GM12878 (cell line): ENCODE data around the gene PSORS1C1. TPM values are rescaled to one million over a fixed set of nuclear protein-coding genes. Genes with fewer than 3 reads are reported as not detected.

Experiments used
- ASH2L ChIP-seq: fragments of 300-600, 200-600 bp; sonication (generic); IDR thresholded peaks from 2 replicates; pipeline ENCODE4 v1.6.1; 2017; ENCODE audit warnings: low read depth, mild to moderate bottlenecking, borderline replicate concordance
- BMI1 ChIP-seq: fragments of 450-650 bp; IDR thresholded peaks from 2 replicates; pipeline ENCODE4 v1.6.1; 2016; ENCODE audit warnings: mild to moderate bottlenecking, moderate library complexity, borderline replicate concordance
- CBX5 ChIP-seq: sonication (generic); IDR thresholded peaks from 2 replicates; pipeline ENCODE4 v1.6.1; 2016; ENCODE audit warnings: low read depth, moderate library complexity, mild to moderate bottlenecking, inconsistent platforms
- CHD2 ChIP-seq: IDR thresholded peaks from 2 replicates; pipeline ENCODE4 v1.6.1; 2011; ENCODE audit warnings: low read depth, low read length, improper control_type of control experiment, borderline replicate concordance
- CREB1 ChIP-seq: IDR thresholded peaks from 2 replicates; pipeline ENCODE4 v1.6.1; 2012; ENCODE audit warnings: low read depth, mild to moderate bottlenecking, inconsistent platforms
- CREM ChIP-seq: IDR thresholded peaks from 2 replicates; pipeline ENCODE4 v1.6.1; 2014; ENCODE audit warnings: antibody characterized with exemption, low read depth
- DPF2 ChIP-seq: fragments of 450-650 bp; IDR thresholded peaks from 2 replicates; pipeline ENCODE4 v1.6.1; 2017; ENCODE audit warnings: mild to moderate bottlenecking
- EGR1 ChIP-seq, 2 experiments: IDR thresholded peaks; 1 replicate in 1 of 2; 2 replicates in 1 of 2; pipeline ENCODE4 v1.6.1; 2011 to 2012; ENCODE audit warnings: low read depth in 2 of 2, low read length in 2 of 2, borderline replicate concordance in 1 of 2, mild to moderate bottlenecking in 1 of 2, moderate library complexity in 1 of 2
- FOS ChIP-seq: IDR thresholded peaks from 3 replicates; pipeline ENCODE4 v1.6.1; 2011; ENCODE audit warnings: borderline replicate concordance; ENCODE audit not compliant: insufficient read length; ENCODE audit errors: extremely low read depth
- IRF4 ChIP-seq: IDR thresholded peaks from 2 replicates; pipeline ENCODE4 v1.6.1; 2011; ENCODE audit warnings: low read depth, low read length
- MEF2A ChIP-seq: IDR thresholded peaks from 2 replicates; pipeline ENCODE4 v1.6.1; 2011; ENCODE audit warnings: low read depth, mild to moderate bottlenecking, low read length, moderate library complexity; ENCODE audit not compliant: insufficient read depth
- NBN ChIP-seq: fragments of 450-650 bp; IDR thresholded peaks from 2 replicates; pipeline ENCODE4 v1.6.1; 2016
- NFIC ChIP-seq: IDR thresholded peaks from 2 replicates; pipeline ENCODE4 v1.6.1; 2012; ENCODE audit warnings: low read depth, mild to moderate bottlenecking, inconsistent platforms, low read length, moderate library complexity
- NFYB ChIP-seq: IDR thresholded peaks from 2 replicates; pipeline ENCODE4 v1.6.1; 2011; ENCODE audit warnings: low read depth, mild to moderate bottlenecking, low read length, improper control_type of control experiment, moderate library complexity; ENCODE audit not compliant: insufficient read depth
- NRF1 ChIP-seq: conservative IDR thresholded peaks from 2 replicates; pipeline ENCODE4 v1.6.1; 2011; ENCODE audit warnings: mild to moderate bottlenecking, low read depth, low read length, improper control_type of control experiment
- PML ChIP-seq: IDR thresholded peaks from 2 replicates; pipeline ENCODE4 v1.6.1; 2012; ENCODE audit warnings: low read length, inconsistent platforms
- PRDM15 ChIP-seq: fragments of 450-650 bp; formaldehyde crosslinking; IDR thresholded peaks from 2 replicates; pipeline ENCODE4 v1.4.0; 2020; ENCODE audit warnings: mild to moderate bottlenecking, moderate library complexity
- RAD51 ChIP-seq: fragments of 450-650 bp; IDR thresholded peaks from 2 replicates; pipeline ENCODE4 v1.6.1; 2016; ENCODE audit warnings: moderate library complexity, mild to moderate bottlenecking, inconsistent platforms
- SMC3 ChIP-seq: IDR thresholded peaks from 2 replicates; pipeline ENCODE4 v1.6.1; 2011; ENCODE audit warnings: low read length, improper control_type of control experiment, borderline replicate concordance
- SP1 ChIP-seq: IDR thresholded peaks from one replicate; pipeline ENCODE4 v1.6.1; 2011; ENCODE audit warnings: low read depth, low read length
- SPI1 ChIP-seq: IDR thresholded peaks from 2 replicates; pipeline ENCODE4 v1.6.1; 2011; ENCODE audit warnings: low read depth, mild to moderate bottlenecking, low read length, moderate library complexity, borderline replicate concordance; ENCODE audit not compliant: insufficient read depth
- ZBTB11 ChIP-seq: fragments of 450-650 bp; formaldehyde crosslinking; IDR thresholded peaks from 2 replicates; pipeline ENCODE4 v1.5.0; 2022; ENCODE audit warnings: mild to moderate bottlenecking, missing genetic modification characterization
- ZNF274 ChIP-seq: IDR thresholded peaks from one replicate; pipeline ENCODE4 v1.8.0; 2011; ENCODE audit not compliant: insufficient read length, insufficient read depth
- ZNF384 ChIP-seq: IDR thresholded peaks from 2 replicates; pipeline ENCODE4 v1.6.1; 2012; ENCODE audit warnings: low read depth, mild to moderate bottlenecking, low read length, improper control_type of control experiment, borderline replicate concordance
- polyA plus RNA-seq, 11 experiments: library from polyadenylated mRNA; depleted of rRNA in 4 of 11; unstranded in 6 of 11; stranded (reverse) in 5 of 11; fragments of >200 nt; fragmentation: Nextera tagmentation in 4 of 11; fragmentation: Illumina TruSeq in 1 of 11; extraction: Ambion mirVana in 4 of 11; extraction: Trizol in 1 of 11; gene quantifications; 1 replicate in 1 of 11; 2 replicates in 10 of 11; pipeline versions ENCODE4 v1.2.1 to v1.2.3, GENCODE V29; 2011 to 2016; ENCODE audit warnings: inconsistent platforms in 2 of 11, missing spikeins in 2 of 11, low read depth in 1 of 11
- total RNA-seq, 4 experiments: library from RNA; depleted of rRNA in 3 of 4; stranded (reverse); fragments of >200 nt in 3 of 4; fragmentation: Illumina TruSeq in 1 of 4; extraction: Trizol in 1 of 4; gene quantifications; 2 replicates each; pipeline versions ENCODE4 v1.2.1 to v1.2.3, GENCODE V29; 2013 to 2021

PSORS1C1 gene
- total and polyA plus RNA-seq, 10 of the 15 experiments (the other 5 are each of a cell fraction or from before 2014, with no cell fraction given), result 0.13 to 1.00 (median 0.20) TPM; not detected in 5

GRCh38 chr6:31158140-31158862, 43.7 kb downstream of the PSORS1C1 start, which contains the start of gene TCF19 (continued):
- TF ChIP-seq PRDM15 (CRISPR knock-in tag) (no peak), RAD51 (no peak), IRF4 (no peak), CBX5 (no peak), NFIC (no peak), BMI1 (no peak), FOS (peak; percentile 94), CHD2 (peak; percentile 94), ZNF384 (no peak), PML (peak; percentile 59; the same call in 1 of the 2 replicates), SMC3 (no peak), NBN (no peak), NRF1 (peak; percentile 84), ZNF274 (no peak), CREB1 (peak; percentile 75; the same call in 1 of the 2 replicates), SPI1 (no peak; the same call in 1 of the 2 replicates), DPF2 (peak; percentile 19; the same call in 1 of the 2 replicates), EGR1 (IDR thresholded peaks at IDR 0.05; ENCODE audit: borderline replicate concordance in 1 of 2, low read depth in 2 of 2, low read length in 2 of 2) (peak in 1 of 2 experiments; percentile 85; a peak in 2 of 3 replicates), MEF2A (no peak), CREM (0 out of 2 replicates have a peak, but pooled peaks have one; percentile 22), ZBTB11 (CRISPR knock-in tag) (no peak), ASH2L (no peak), SP1 (peak; percentile 99), NFYB (peak; percentile 99)
